ENCODE data around the gene TMC8.

TMC8 gene

GRCh38 chr17:78124081-78124835 lies 6.3 kb upstream of the TMC8 start:
- no peak for DNase-seq (ENCODE audit: low read depth in 2 of 2)
- no peak overlapping the region for H3K4me3 ChIP-seq (replicated peaks in 1 of 2; ENCODE audit: low read depth in 2 of 2, low read length in 2 of 2)
- TF ChIP-seq CTCF (IDR thresholded peaks at IDR 0.05; ENCODE audit: low read depth, low read length), result no peak

DNA sequence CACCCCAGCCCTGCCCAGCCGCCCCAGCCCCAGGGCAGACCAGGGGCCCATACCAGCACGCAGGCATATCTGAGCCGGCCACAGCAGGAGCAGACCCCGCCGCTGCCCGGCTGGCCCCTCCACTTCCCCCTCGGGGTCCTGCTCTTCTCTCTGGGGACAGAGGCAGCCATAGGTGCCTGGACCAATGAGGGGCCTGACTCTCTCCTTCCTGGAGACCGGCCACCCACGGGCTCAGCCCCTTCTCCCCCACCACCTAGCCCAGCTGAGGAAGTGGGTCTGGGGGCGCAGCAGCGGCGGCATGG lies 5.8 kb upstream of the TMC8 start:
- H3K4me3 ChIP-seq (replicated peaks in 1 of 2; ENCODE audit: low read depth in 2 of 2, low read length in 2 of 2), result no peak overlapping the region
- no peak for DNase-seq (ENCODE audit: low read depth in 2 of 2)
- no peak for TF ChIP-seq CTCF (IDR thresholded peaks at IDR 0.05; ENCODE audit: low read depth, low read length)

DNA sequence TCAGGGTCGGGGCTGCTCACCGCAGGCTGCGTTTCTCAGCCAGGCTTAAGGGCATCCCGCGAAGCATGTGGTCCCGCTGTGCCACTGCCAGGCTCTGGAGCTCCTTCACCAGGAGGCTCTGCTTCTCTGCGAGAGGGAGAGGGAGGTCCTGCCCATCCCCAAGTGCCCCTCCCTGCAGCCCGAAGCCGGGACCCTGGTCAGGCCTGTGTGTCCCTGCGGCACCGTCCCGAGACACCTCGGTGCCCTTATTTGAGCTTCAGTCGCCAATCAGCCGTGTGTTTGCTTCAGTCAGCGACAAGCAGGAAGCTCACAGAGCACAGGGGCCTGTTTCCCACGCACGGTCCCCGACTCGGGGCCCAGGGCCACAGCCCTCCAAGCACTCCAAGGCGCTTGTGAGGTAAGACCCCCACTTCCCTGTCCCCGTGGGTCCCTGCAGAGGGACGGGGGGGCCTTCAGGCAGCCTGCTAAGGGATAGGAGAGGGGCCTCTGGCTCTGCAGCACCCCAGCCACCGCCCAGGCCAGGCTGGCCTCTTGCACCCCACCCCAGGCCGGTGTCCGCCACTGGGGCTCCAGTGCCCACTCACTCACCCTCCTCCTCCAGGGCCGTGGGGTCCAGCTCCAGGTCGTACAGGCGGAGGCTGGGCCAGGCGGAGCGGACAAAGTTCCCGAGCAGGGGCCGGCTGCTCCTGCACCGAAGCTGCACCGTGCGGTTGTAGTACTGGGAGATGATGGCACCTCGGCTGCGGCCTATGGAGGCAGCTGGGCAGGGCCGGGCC lies 5.2 kb upstream of the TMC8 start:
- DNase-seq (ENCODE audit: low read depth in 2 of 2), result no peak
- no peak for TF ChIP-seq CTCF (IDR thresholded peaks at IDR 0.05; ENCODE audit: low read depth, low read length)
- H3K4me3 ChIP-seq (replicated peaks in 1 of 2; ENCODE audit: low read depth in 2 of 2, low read length in 2 of 2), result no peak overlapping the region

DNA sequence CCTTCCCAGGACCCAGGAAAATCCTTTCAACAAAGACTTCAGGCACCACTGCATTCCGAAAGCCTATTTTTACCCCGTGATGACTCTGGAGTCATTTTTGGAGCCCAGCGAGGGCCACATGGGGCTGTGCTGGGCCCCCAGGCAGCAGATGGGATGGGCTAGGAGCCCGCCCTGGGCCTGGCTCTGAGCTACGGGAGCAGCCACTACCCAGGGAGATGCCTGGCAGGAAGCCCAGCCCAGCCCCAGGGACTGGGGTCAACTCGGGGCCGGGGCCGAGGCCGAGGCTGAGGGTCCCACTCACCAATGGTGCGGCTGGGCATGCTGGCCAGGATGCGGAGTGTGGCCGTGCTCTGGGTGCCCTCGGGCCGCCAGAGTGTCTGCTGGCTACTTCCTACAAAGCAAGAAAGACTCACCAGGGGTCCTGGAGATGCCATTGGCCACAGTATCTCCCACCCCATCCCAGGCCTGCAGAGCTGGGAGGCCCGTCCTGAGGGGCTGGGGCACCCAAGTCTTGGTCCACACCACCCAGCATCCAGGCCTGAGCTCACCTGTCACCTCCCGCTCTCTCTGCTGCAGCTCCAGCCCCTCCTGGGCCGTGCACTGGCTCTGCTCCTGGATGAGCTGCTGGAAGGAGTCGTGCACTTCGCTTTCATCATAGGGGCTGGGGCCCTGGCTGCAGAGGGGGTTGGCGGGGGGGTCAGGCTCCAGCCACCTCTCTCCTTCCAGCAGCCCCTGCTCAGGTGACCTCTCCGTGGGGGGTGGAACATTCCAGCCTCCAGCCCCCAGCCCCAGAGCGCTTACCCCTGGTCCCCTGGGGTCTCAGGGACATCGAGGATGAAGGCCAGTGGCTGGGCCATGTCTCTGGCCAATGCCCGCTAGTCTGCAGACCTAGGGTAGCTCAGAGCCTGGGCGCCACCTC lies 4.3 kb upstream of the TMC8 start:
- DNase-seq (ENCODE audit: low read depth in 2 of 2), result no peak
- H3K4me3 ChIP-seq (replicated peaks in 1 of 2; ENCODE audit: low read depth in 2 of 2, low read length in 2 of 2), result no peak overlapping the region
- TF ChIP-seq CTCF (IDR thresholded peaks at IDR 0.05; ENCODE audit: low read depth, low read length), result no peak

- no peak overlapping the region for H3K4me3 ChIP-seq (replicated peaks in 1 of 2; ENCODE audit: low read depth in 2 of 2, low read length in 2 of 2)
- TF ChIP-seq CTCF (IDR thresholded peaks at IDR 0.05; ENCODE audit: low read depth, low read length), result no peak
- DNase-seq (ENCODE audit: low read depth in 2 of 2), result no peak
Measured at GRCh38 chr17:78126895-78127238, 3.7 kb upstream of the TMC8 start.

DNA sequence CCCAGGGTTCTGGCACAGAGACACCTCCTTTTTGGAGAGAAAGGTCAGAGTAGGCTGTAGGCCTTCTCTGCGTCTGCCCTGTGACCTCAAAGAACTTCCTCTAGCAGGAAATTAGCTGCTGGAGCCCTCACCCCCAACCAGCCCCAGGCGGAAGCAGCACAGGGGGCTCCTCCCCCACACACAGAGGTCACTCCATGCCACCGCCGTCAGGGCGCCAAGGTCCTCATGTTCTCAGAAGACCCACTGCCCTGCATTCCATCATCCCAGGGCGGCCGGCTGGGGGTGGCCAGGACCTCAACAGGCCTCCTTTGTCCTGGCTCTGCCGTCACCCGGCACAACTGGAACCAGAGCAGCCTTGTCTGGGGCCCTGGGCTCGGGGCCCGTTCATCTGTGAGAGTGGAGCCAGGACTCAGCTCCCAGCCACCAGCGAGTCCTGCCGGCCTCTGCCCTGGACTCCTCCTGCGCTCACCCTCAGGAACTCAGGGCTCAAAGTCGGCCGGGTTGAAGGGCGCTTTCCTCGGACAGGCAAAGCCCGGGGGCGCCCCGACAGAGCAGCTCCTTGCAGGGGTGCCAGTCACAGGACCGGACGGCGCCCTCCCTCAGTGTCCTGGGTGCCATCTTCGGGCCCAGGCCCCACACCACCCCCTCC lies 3.2 kb upstream of the TMC8 start:
- no peak for TF ChIP-seq CTCF (IDR thresholded peaks at IDR 0.05; ENCODE audit: low read depth, low read length)
- peak overlapping the region; percentile 36 to 53 for H3K4me3 ChIP-seq (replicated peaks in 1 of 2; ENCODE audit: low read depth in 2 of 2, low read length in 2 of 2)
- no peak for DNase-seq (ENCODE audit: low read depth in 2 of 2)
